ENCODE results near the gene KRTAP13-2.

DNA sequence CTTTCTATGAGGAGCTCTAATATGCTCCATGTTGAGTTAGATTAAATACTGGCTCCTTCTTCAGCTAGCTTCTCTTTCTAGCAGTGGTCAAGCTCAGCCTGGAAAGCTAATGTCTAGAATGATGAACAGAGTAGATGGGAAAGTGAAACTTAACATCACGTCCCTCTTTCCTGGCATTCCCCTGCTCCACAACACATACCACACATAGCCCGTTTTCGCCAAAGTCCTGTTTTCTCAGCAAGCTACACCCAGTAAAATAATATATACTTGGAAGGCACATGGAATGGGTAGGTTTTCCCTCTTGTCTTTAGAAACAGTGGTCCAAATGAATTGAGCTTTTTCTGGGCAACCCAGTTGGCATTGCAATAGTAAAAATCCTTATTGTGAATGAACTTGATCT, 38.3 kb downstream of the KRTAP13-2 start:
- TF ChIP-seq ZNF274 (IDR thresholded peaks at IDR 0.05; ENCODE audit: low read depth, low read length), result no peak
- TF ChIP-seq YY1 (IDR thresholded peaks at IDR 0.05; ENCODE audit: insufficient read depth, insufficient read length), result no peak
- no peak for TF ChIP-seq SUZ12 (IDR thresholded peaks at IDR 0.05; ENCODE audit: extremely low read depth, insufficient read depth, insufficient read length)

All from NT2/D1 (cell line).